Measurements from ENCODE around the gene ATP1A1. TPM values are rescaled to one million over a fixed set of nuclear protein-coding genes. Genes with fewer than 3 reads are reported as not detected.

Gene ATP1A1
- total RNA-seq, 2 experiments from 2014 or later = 251 to 262 TPM

DNA sequence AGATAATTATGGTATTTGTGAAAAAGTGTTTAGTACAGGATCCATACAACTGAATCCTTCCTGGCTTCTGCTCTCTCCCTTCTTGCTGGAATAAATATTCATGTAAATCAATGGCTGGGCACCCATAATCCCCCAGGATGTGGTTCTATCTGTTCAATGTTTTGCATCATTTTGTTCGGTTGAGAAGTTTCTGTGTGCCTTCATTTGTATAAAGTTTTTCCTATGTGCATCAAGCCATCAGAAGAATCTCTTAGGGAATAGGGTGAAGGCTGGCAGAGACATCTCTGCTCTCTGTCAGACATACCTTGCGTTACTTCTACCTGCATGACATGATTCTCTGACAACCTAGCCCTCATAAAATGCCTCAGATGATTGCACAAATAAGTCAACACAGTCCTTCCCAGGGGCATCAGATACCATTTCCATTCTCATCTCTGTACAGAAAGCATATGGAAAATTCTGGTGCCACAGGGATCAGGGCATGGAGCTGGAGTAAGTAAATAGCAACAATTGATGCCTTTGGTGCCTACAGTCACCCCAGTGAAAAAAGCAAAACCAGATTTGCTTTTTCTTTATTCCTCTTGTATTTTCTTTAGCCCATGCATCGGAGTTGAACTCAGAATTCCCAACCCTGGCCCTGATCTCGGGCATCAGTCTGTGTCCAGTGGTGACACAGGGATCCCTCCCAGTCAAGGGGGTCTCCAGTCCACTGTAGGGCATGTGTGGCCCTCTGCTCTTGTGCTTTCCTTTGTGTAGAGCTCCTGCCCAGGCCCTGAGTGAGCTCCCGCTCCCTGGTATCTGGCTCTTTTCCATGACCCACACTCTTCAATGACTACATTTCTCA, 39.7 kb upstream of the ATP1A1 start:
- POLR2A ChIA-PET = interaction anchor here (1.4 to 1.9 kb wide), 3 partner anchors 7 to 12 kb away, joined by 3 to 10 read pairs (median 9); no protein-coding TSS in a partner anchor

DNA sequence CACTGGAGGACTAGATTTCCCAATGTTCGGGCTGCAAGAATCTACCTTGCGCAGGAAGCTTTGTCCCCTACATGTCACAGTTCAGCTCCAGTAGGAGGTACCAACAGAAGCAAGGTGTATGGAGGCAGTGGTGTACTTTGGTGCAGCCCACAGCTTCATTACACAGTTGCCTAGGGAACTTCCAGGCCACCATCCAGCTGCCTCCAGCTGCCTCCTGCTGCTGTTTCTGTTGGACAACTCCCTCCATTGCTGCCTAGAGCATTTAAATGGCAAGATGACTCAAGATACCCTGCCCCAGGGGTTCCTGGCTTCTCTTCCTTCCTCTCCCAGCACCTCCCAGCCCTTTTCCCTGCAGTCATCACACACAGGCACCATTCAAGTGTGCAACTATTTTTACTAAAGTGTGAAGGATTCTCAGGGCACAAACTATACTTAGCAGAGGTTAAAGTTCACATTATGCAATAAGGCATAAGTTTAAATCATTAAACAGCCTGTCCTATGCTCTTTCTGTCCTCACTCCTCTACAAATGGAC, 39.0 kb upstream of the ATP1A1 start:
- Mint-ChIP-seq H3K4me3 (no peak overlapping the region), H3K36me3 (ENCODE audit: low read depth) (no peaks in the 10 kb centered on the region), H3K27ac (no peak overlapping the region), H3K9me3 (no peaks in the 10 kb centered on the region), H3K27me3 (no peaks in the 10 kb centered on the region), H3K4me1 (ENCODE audit: low read depth) (peaks cover 77% of the 10 kb centered on the region)
- H3K9me3 ChIP-seq (ENCODE audit: control insufficient read depth in 1 of 2, insufficient read depth in 1 of 2, low read length in 2 of 2) = no peaks in the 10 kb centered on the region
- no peaks in the 10 kb centered on the region for H3K27me3 ChIP-seq (ENCODE audit: control insufficient read depth in 1 of 2, insufficient read depth in 2 of 2, low read length in 2 of 2)
- CTCF ChIA-PET = no interaction called here
- no peak for ATAC-seq (ENCODE audit: poor library complexity)
- no peaks in the 10 kb centered on the region for H3K36me3 ChIP-seq (ENCODE audit: insufficient read depth, low read length)
- POLR2A ChIA-PET = interaction anchor here (1.1 to 1.9 kb wide), 5 partner anchors 8 to 85 kb away, joined by 3 to 10 read pairs (median 3); no protein-coding TSS in a partner anchor
- TF ChIP-seq, protein P1, sequence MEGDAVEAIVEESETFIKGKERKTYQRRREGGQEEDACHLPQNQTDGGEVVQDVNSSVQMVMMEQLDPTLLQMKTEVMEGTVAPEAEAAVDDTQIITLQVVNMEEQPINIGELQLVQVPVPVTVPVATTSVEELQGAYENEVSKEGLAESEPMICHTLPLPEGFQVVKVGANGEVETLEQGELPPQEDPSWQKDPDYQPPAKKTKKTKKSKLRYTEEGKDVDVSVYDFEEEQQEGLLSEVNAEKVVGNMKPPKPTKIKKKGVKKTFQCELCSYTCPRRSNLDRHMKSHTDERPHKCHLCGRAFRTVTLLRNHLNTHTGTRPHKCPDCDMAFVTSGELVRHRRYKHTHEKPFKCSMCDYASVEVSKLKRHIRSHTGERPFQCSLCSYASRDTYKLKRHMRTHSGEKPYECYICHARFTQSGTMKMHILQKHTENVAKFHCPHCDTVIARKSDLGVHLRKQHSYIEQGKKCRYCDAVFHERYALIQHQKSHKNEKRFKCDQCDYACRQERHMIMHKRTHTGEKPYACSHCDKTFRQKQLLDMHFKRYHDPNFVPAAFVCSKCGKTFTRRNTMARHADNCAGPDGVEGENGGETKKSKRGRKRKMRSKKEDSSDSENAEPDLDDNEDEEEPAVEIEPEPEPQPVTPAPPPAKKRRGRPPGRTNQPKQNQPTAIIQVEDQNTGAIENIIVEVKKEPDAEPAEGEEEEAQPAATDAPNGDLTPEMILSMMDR (IDR thresholded peaks at IDR 0.05) = no peak
- intact Hi-C loops (cut with DNase I, micrococcal nuclease) = loop anchor here in 1 of 2 experiments (10.0 kb wide), 1 partner anchor 189 kb away; no protein-coding TSS in a partner anchor
- DNase-seq = no peak
- no peak overlapping the region for H3K4me3 ChIP-seq (ENCODE audit: low read length)
- H3K4me1 ChIP-seq (ENCODE audit: insufficient read depth, low read length) = peaks cover 17% of the 10 kb centered on the region
- H3K27ac ChIP-seq (ENCODE audit: low read depth in 1 of 2, low read length in 2 of 2) = no peak overlapping the region

More for the DNA sequence above, 39.7 kb upstream of the ATP1A1 start:
- Histone ChIP-seq H3K4me1 (ENCODE audit: insufficient read depth, low read length) (peaks cover 18% of the 10 kb centered on the region), H3K27me3 (ENCODE audit: control insufficient read depth in 1 of 2, insufficient read depth in 2 of 2, low read length in 2 of 2) (no peaks in the 10 kb centered on the region), H3K27ac (ENCODE audit: low read depth in 1 of 2, low read length in 2 of 2) (no peak overlapping the region), H3K36me3 (ENCODE audit: insufficient read depth, low read length) (no peaks in the 10 kb centered on the region), H3K9me3 (ENCODE audit: control insufficient read depth in 1 of 2, insufficient read depth in 1 of 2, low read length in 2 of 2) (no peaks in the 10 kb centered on the region), H3K4me3 (ENCODE audit: low read length) (no peak overlapping the region)
- no peak overlapping the region for H3K27ac Mint-ChIP-seq
- CTCF ChIA-PET = no interaction called here
- DNase-seq (no peak), ATAC-seq (ENCODE audit: poor library complexity) (no peak)
- TF ChIP-seq, protein P1 (IDR thresholded peaks at IDR 0.05) = no peak
- no peaks in the 10 kb centered on the region for H3K36me3 Mint-ChIP-seq (ENCODE audit: low read depth)
- H3K27me3 Mint-ChIP-seq = no peaks in the 10 kb centered on the region
- H3K9me3 Mint-ChIP-seq = no peaks in the 10 kb centered on the region
- peaks cover 83% of the 10 kb centered on the region for H3K4me1 Mint-ChIP-seq (ENCODE audit: low read depth)
- H3K4me3 Mint-ChIP-seq = no peak overlapping the region
- intact Hi-C loops (cut with DNase I, micrococcal nuclease) = loop anchor here in 1 of 2 experiments (1.0 to 10.0 kb wide), 2 partner anchors 12 to 189 kb away; no protein-coding TSS in a partner anchor

DNA sequence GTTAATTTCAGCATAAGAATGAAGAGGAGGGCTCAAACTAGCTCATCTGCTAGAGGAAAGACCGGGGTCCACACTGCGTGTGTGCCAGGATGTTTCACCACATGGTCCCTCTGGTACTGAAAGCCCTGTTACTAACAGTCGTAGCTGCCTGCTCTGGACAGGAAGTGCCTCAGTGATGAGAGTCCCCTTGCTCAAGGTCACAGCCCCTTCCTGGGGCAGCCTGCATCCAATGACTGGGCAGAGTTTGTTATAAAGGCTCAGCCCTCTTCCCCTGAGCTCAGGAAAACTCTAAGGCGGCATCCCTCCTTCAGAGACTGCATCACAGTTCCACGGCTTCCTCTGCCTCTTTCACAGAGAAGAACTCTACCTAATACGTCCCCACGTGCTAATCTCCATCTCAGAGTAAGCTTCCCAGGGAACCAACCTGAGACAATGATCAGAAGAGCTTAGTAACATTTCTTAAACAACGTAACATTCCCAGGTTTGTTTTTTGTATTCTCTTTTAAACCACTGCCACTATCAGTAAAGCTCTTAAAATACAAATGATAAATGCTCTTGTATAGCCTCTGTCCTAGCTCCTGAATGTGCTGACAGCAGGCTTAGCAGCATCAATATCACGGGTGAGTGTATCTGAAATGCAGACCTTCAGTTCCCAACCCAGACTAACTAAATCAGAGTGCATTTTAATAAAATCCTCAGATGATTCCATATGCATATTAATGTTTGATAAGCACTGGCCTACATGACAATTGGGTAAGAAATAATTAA, 38.0 kb upstream of the ATP1A1 start:
- POLR2A ChIA-PET = interaction anchor here (1.1 to 1.9 kb wide), 6 partner anchors 9 to 84 kb away, joined by 3 to 10 read pairs (median 4); no protein-coding TSS in a partner anchor
- CTCF ChIA-PET = interaction anchor here (0.6 kb wide), 1 partner anchor 9 kb away, joined by 3 read pairs; no protein-coding TSS in a partner anchor
- Mint-ChIP-seq H3K4me3 (no peak overlapping the region), H3K36me3 (ENCODE audit: low read depth) (no peaks in the 10 kb centered on the region), H3K27me3 (no peaks in the 10 kb centered on the region), H3K4me1 (ENCODE audit: low read depth) (peaks cover 67% of the 10 kb centered on the region), H3K27ac (no peak overlapping the region), H3K9me3 (no peaks in the 10 kb centered on the region)
- Histone ChIP-seq H3K9me3 (ENCODE audit: control insufficient read depth in 1 of 2, insufficient read depth in 1 of 2, low read length in 2 of 2) (no peaks in the 10 kb centered on the region), H3K27me3 (ENCODE audit: control insufficient read depth in 1 of 2, insufficient read depth in 2 of 2, low read length in 2 of 2) (no peaks in the 10 kb centered on the region), H3K27ac (ENCODE audit: low read depth in 1 of 2, low read length in 2 of 2) (no peak overlapping the region), H3K36me3 (ENCODE audit: insufficient read depth, low read length) (no peaks in the 10 kb centered on the region), H3K4me3 (ENCODE audit: low read length) (no peak overlapping the region), H3K4me1 (ENCODE audit: insufficient read depth, low read length) (peaks cover 10% of the 10 kb centered on the region)
- intact Hi-C loops (cut with DNase I, micrococcal nuclease) = loop anchor here in 1 of 2 experiments (10.0 kb wide), 1 partner anchor 190 kb away; no protein-coding TSS in a partner anchor
- DNase-seq (no peak), ATAC-seq (ENCODE audit: poor library complexity) (no peak)
- TF ChIP-seq, protein P1 (IDR thresholded peaks at IDR 0.05) = no peak
